ENCODE data around the gene TTI1.
A peak's percentile ranks its signal among the peaks of the same experiment; 100 is the strongest.
"Not testable (repeated sequence)": the region's sequence is repeated elsewhere in the genome, so short reads cannot be mapped to it uniquely, and the experiment has no call there.

Gene TTI1

GRCh38 chr20:37963483-37963882 lies 69.8 kb downstream of the TTI1 start:
- not testable (repeated sequence) for DNase-seq (ENCODE audit: low spot score)

- DNase-seq (ENCODE audit: low spot score), result no peak
Measured at GRCh38 chr20:37961066-37961465, 72.2 kb downstream of the TTI1 start.

GRCh38 chr20:37958856-37959520 lies 74.3 kb downstream of the TTI1 start:
- no peak for DNase-seq (ENCODE audit: low spot score)

GRCh38 chr20:37956107-37956585 lies 77.1 kb downstream of the TTI1 start:
- no peak for DNase-seq (ENCODE audit: low spot score)

GRCh38 chr20:37955511-37955910 lies 77.7 kb downstream of the TTI1 start:
- no peak for DNase-seq (ENCODE audit: low spot score)

- no peak for DNase-seq (ENCODE audit: low spot score)
Measured at GRCh38 chr20:37954626-37955025, 78.6 kb downstream of the TTI1 start.

- no peak for DNase-seq (ENCODE audit: low spot score)
Measured at GRCh38 chr20:37954190-37954589, 79.1 kb downstream of the TTI1 start.

- no peak for DNase-seq (ENCODE audit: low spot score)
Measured at GRCh38 chr20:37948956-37949355, 84.3 kb downstream of the TTI1 start.

- no peak for DNase-seq (ENCODE audit: low spot score)
Measured at GRCh38 chr20:37947943-37948342, 85.3 kb downstream of the TTI1 start.

GRCh38 chr20:37946946-37947345 lies 86.3 kb downstream of the TTI1 start:
- no peak for DNase-seq (ENCODE audit: low spot score)

- peak; percentile 25 for DNase-seq (ENCODE audit: low spot score)
Measured at GRCh38 chr20:37945091-37945547, 88.1 kb downstream of the TTI1 start.

GRCh38 chr20:37944456-37944981 lies 88.7 kb downstream of the TTI1 start:
- DNase-seq (ENCODE audit: low spot score), result no peak

GRCh38 chr20:37943501-37944455 lies 89.5 kb downstream of the TTI1 start:
- no peak for DNase-seq (ENCODE audit: low spot score)

- DNase-seq (ENCODE audit: low spot score), result no peak
Measured at GRCh38 chr20:37943033-37943432, 90.2 kb downstream of the TTI1 start.

- no peak for DNase-seq (ENCODE audit: low spot score)
Measured at GRCh38 chr20:37941992-37942391, 91.3 kb downstream of the TTI1 start.

GRCh38 chr20:37941332-37941731 lies 91.9 kb downstream of the TTI1 start:
- no peak for DNase-seq (ENCODE audit: low spot score)

GRCh38 chr20:37940858-37941257 lies 92.4 kb downstream of the TTI1 start:
- DNase-seq (ENCODE audit: low spot score), result no peak

GRCh38 chr20:37939701-37940560 lies 93.3 kb downstream of the TTI1 start:
- no peak for DNase-seq (ENCODE audit: low spot score)

GRCh38 chr20:37938954-37939353 lies 94.3 kb downstream of the TTI1 start:
- DNase-seq (ENCODE audit: low spot score), result no peak

GRCh38 chr20:37938181-37938750 lies 95.0 kb downstream of the TTI1 start:
- DNase-seq (ENCODE audit: low spot score), result no peak

- no peak for DNase-seq (ENCODE audit: low spot score)
Measured at GRCh38 chr20:37937686-37938085, 95.6 kb downstream of the TTI1 start.

Measured in Ammon's horn (tissue), 1 donor.